Endothelial cell of umbilical vein (primary cell): Measurements from ENCODE around the gene USP25. TPM values are rescaled to one million over a fixed set of nuclear protein-coding genes. Genes with fewer than 3 reads are reported as not detected.

ENCODE experiments used
- BruUV-seq: library from RNA; stranded (reverse); fragments of 400-500 nt; replicated peaks from 2 replicates; lab custom pipeline; 2021; lab: Mats Ljungman, UMichigan
- CTCF ChIA-PET: fragments of 300-600, 350-600 bp; sonication (Branson Sonifier 250); formaldehyde crosslinking; loops from one replicate; lab custom pipeline; 2021; ENCODE audit warnings: antibody characterized with exemption, inconsistent platforms; lab: Charles Lee
- POLR2A ChIA-PET: fragments of 300-600, 350-600 bp; sonication (Branson Sonifier 250); formaldehyde crosslinking; loops from one replicate; lab custom pipeline; 2021; ENCODE audit warnings: antibody characterized with exemption, inconsistent platforms; lab: Charles Lee
- DNase-seq: peaks from one replicate; pipeline ENCODE4 v3.0.0-alpha.2; 2011; ENCODE audit warnings: low read depth, low spot score
- FAIRE-seq: peaks from 2 replicates; lab custom pipeline; 2011; peaks lifted over from hg19 to GRCh38; lab: Jason Lieb, UNC
- H2AFZ ChIP-seq: 2 replicates; pipeline ENCODE4 v1.6.0; 2012; ENCODE audit warnings: low read depth, low read length, control low read depth, inconsistent platforms
- H3K27ac ChIP-seq: 2 replicates; pipeline ENCODE4 v1.5.1; 2011; ENCODE audit warnings: low read depth, mild to moderate bottlenecking, control low read depth, low read length, moderate library complexity; ENCODE audit not compliant: insufficient read depth
- H3K27me3 ChIP-seq, 2 experiments: 2 replicates each; pipeline versions ENCODE4 v1.6.0 to v1.6.1; 2011; ENCODE audit warnings: low read length in 2 of 2, mixed read lengths in 1 of 2; ENCODE audit not compliant: control insufficient read depth in 2 of 2, insufficient read depth in 2 of 2
- H3K36me3 ChIP-seq, 2 experiments: 2 replicates in 1 of 2; 3 replicates in 1 of 2; pipeline ENCODE4 v1.5.1; 2011; ENCODE audit warnings: low read length in 2 of 2, mild to moderate bottlenecking in 1 of 2, moderate library complexity in 1 of 2; ENCODE audit not compliant: control insufficient read depth in 2 of 2, insufficient read depth in 2 of 2; ENCODE audit errors: extremely low read depth in 1 of 2
- H3K4me1 ChIP-seq: 3 replicates; pipeline ENCODE4 v1.5.1; 2011; ENCODE audit warnings: mild to moderate bottlenecking, low read length; ENCODE audit not compliant: control insufficient read depth, insufficient read depth; ENCODE audit errors: extremely low read depth
- H3K4me2 ChIP-seq: 2 replicates; pipeline ENCODE4 v1.6.1; 2011; ENCODE audit warnings: low read length, control low read depth, mixed read lengths; ENCODE audit not compliant: insufficient read depth
- H3K4me3 ChIP-seq, 3 experiments: fragments of 200-600 bp in 1 of 3; sonication (generic), shearing (Covaris generic) in 1 of 3; replicated peaks in 1 of 3; 2 replicates each; pipeline ENCODE4 v1.5.1; 2011 to 2016; ENCODE audit warnings: control low read depth in 3 of 3, low read length in 3 of 3, mild to moderate bottlenecking in 2 of 3, inconsistent platforms in 1 of 3, low read depth in 1 of 3, moderate library complexity in 1 of 3; ENCODE audit not compliant: insufficient read depth in 1 of 3
- H3K79me2 ChIP-seq: 2 replicates; pipeline ENCODE4 v1.6.0; 2012; ENCODE audit warnings: low read length, inconsistent platforms; ENCODE audit not compliant: control insufficient read depth, insufficient read depth
- H3K9ac ChIP-seq: replicated peaks from 2 replicates; pipeline ENCODE3; 2011; ENCODE audit warnings: low read length, control low read depth; ENCODE audit not compliant: insufficient read depth; ENCODE audit errors: extremely low read depth
- H3K9me1 ChIP-seq: replicated peaks from 3 replicates; pipeline ENCODE4 v1.6.0; 2011; ENCODE audit warnings: mild to moderate bottlenecking, low read length; ENCODE audit not compliant: control insufficient read depth, insufficient read depth; ENCODE audit errors: extremely low read depth
- H3K9me3 ChIP-seq: replicated peaks from 2 replicates; pipeline ENCODE4 v1.5.1; 2012; ENCODE audit warnings: low read length, inconsistent platforms; ENCODE audit not compliant: control insufficient read depth, insufficient read depth
- H4K20me1 ChIP-seq: replicated peaks from 2 replicates; pipeline ENCODE3; 2011; ENCODE audit warnings: mild to moderate bottlenecking, low read length; ENCODE audit not compliant: control insufficient read depth, insufficient read depth; ENCODE audit errors: extremely low read depth
- CTCF ChIP-seq, 2 donors: IDR thresholded peaks; 1 replicate in 1 of 2; 2 replicates in 1 of 2; pipeline ENCODE4 v1.5.1; 2011; ENCODE audit warnings: low read length in 2 of 2, mild to moderate bottlenecking in 2 of 2, moderate library complexity in 2 of 2, control low read depth in 1 of 2, inconsistent platforms in 1 of 2, low read depth in 1 of 2; ENCODE audit not compliant: insufficient read depth in 1 of 2; ENCODE audit errors: extremely low read depth in 1 of 2
- EZH2 ChIP-seq: IDR thresholded peaks from 2 replicates; pipeline ENCODE4 v1.6.1; 2012; ENCODE audit warnings: borderline replicate concordance, low read depth, mild to moderate bottlenecking, moderate library complexity, low read length, inconsistent platforms; ENCODE audit not compliant: severe bottlenecking
- FOS ChIP-seq: IDR thresholded peaks from 2 replicates; pipeline ENCODE4 v1.6.1; 2011; ENCODE audit warnings: mild to moderate bottlenecking, low read length, moderate library complexity, borderline replicate concordance; ENCODE audit not compliant: insufficient read depth
- GATA2 ChIP-seq: IDR thresholded peaks from 2 replicates; pipeline ENCODE4 v1.7.0; 2011; ENCODE audit warnings: low read depth, mild to moderate bottlenecking, moderate library complexity, mixed read lengths, low read length; ENCODE audit not compliant: insufficient read length, insufficient read depth
- JUN ChIP-seq: IDR thresholded peaks from 2 replicates; pipeline ENCODE4 v1.6.1; 2011; ENCODE audit warnings: borderline replicate concordance, low read depth; ENCODE audit not compliant: insufficient read length, insufficient read depth
- POLR2A ChIP-seq: IDR thresholded peaks from 2 replicates; pipeline ENCODE4 v1.6.1; 2012; ENCODE audit warnings: low read depth, mild to moderate bottlenecking, control low read depth, low read length
- POLR2AphosphoS5 ChIP-seq: IDR thresholded peaks from 2 replicates; pipeline ENCODE4 v1.6.1; 2012; ENCODE audit warnings: low read depth, mild to moderate bottlenecking, control low read depth, low read length, moderate library complexity; ENCODE audit not compliant: insufficient read depth
- dilution Hi-C: fragments of 300-500 bp; cut with MboI; formaldehyde crosslinking; loops from one replicate; pipeline ENCODE4 v1.15.0; 2019; ENCODE audit warnings: low sequenced_read_pairs; ENCODE audit not compliant: extremely low pct_ligation_motif_present
- intact Hi-C: fragments of 100-400 bp; cut with micrococcal nuclease; formaldehyde crosslinking; loops from one replicate; pipeline ENCODE4 v1.10.0; 2022
- polyA plus RNA-seq, 4 experiments: library from polyadenylated mRNA; depleted of rRNA in 3 of 4; stranded (reverse) in 3 of 4; unstranded in 1 of 4; fragments of >200 nt; gene quantifications; 2 replicates each; pipeline versions ENCODE4 v1.2.1 to v1.2.3, GENCODE V29; 2011 to 2012; ENCODE audit warnings: missing spikeins in 1 of 4
- total RNA-seq: library from RNA; stranded (reverse); gene quantifications from 2 replicates; pipeline ENCODE4 v1.2.3, GENCODE V29; 2021
- TF ChIP-seq, protein P1 (sequence below): IDR thresholded peaks from 2 replicates; pipeline ENCODE4 v1.6.1; 2011; ENCODE audit not compliant: insufficient read depth, insufficient read length

The USP25 gene
- total and polyA plus RNA-seq, 2 donors (not counting 3 experiments of a cell fraction or from before 2014, with no cell fraction given), result 14.4 to 67.5 TPM

DNA sequence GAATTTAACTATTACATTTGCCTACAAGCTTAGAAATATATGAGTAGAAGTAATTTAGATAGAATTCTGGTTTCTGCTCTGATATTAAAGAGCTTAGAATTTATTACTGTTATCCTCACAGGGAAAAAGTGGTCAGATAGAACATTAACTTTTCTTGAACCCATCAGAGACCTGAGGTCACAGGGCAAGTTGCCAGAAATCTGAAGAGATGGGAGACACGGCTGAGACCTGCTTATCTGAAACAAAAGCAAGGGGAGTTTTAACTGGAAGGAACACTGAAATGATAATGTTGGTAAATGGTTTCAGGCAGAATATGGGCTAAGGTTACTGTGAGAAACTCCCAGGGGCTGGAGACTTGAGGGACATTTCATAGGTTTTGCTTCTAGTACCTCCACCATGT is 28.0 kb upstream of the USP25 start:
- Histone ChIP-seq H3K79me2 (no peaks in the 10 kb centered on the region), H3K4me1 (peaks cover under 1% of the 10 kb centered on the region), H3K9ac (no peak overlapping the region), H3K27me3 (no peaks in the 10 kb centered on the region), H3K9me3 (no peaks in the 10 kb centered on the region), H3K4me3 (no peak overlapping the region), H3K27ac (no peak overlapping the region), H3K36me3 (no peaks in the 10 kb centered on the region), H3K4me2 (no peak overlapping the region), H2AFZ (no peak overlapping the region), H4K20me1 (no peaks in the 10 kb centered on the region), H3K9me1 (no peaks in the 10 kb centered on the region)
- FAIRE-seq, result no peak
- ChIA-PET POLR2A (no interaction called here), CTCF (interaction anchor here (1.1 to 1.7 kb wide), 2 partner anchors 9 to 27 kb away, joined by 4 to 5 read pairs; no protein-coding TSS in a partner anchor)
- intact Hi-C loops (no loop called here), dilution Hi-C loops (no loop called here)
- BruUV-seq, result no TSS peak
- no peak for DNase-seq
- no peak for TF ChIP-seq CTCF (IDR thresholded peaks at IDR 0.05; ENCODE audit: extremely low read depth in 1 of 2, insufficient read depth in 1 of 2, low read depth in 1 of 2, low read length in 2 of 2)
- TF ChIP-seq POLR2A, result no peak
- no peak for TF ChIP-seq JUN
- TF ChIP-seq EZH2, result no peak
- TF ChIP-seq POLR2AphosphoS5, result no peak
- TF ChIP-seq, protein P1, sequence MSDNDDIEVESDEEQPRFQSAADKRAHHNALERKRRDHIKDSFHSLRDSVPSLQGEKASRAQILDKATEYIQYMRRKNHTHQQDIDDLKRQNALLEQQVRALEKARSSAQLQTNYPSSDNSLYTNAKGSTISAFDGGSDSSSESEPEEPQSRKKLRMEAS, result no peak
- TF ChIP-seq FOS, result no peak
- TF ChIP-seq GATA2, result no peak
